Measurements from ENCODE around the gene SAP30L.

Gene SAP30L

GRCh38 chr5:154445422-154446194 is at the start of gene SAP30L:
SAP30L (plus strand) TSS chr5:154445997; CDS start chr5:154446605, 608 bp downstream.
- H3K4me3 Mint-ChIP-seq = peak within 1 kb of the TSS; percentile 97
- H3K9me3 Mint-ChIP-seq = no peaks in the 10 kb centered on the region
- peaks cover 50% of the 10 kb centered on the region for H3K4me1 Mint-ChIP-seq
- ATAC-seq = peak; percentile 98
- peak within 1 kb of the TSS; percentile 89 for H3K27ac Mint-ChIP-seq
- H3K36me3 Mint-ChIP-seq = peaks cover 24% of the 10 kb centered on the region
- no peaks in the 10 kb centered on the region for H3K27me3 Mint-ChIP-seq

DNA sequence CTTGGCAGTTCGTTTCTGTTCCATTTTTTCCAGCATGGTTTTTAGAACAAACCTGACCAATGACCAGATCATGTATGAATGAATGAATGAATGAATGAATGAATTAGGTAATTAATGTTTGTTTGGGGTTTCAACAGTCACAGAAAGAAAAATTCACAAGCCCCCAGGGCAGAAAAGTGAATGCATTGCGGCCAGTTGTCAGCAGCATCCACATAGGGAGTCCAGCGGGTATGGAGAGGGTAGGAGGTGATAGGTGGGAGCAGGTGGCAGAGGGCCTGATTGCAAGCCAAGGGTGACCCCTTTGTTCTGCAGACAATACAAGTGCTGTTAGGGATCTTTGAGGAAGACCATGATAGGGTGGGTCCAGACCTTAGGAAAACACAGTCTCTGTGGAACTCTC is 49.7 kb upstream of the SAP30L start:
- H3K9me3 Mint-ChIP-seq = no peaks in the 10 kb centered on the region
- peaks cover 29% of the 10 kb centered on the region for H3K4me1 Mint-ChIP-seq
- H3K4me3 Mint-ChIP-seq = no peak overlapping the region
- peak overlapping the region; percentile 9 for H3K27ac Mint-ChIP-seq
- no peak for ATAC-seq
- peaks cover 36% of the 10 kb centered on the region for H3K36me3 Mint-ChIP-seq
- no peaks in the 10 kb centered on the region for H3K27me3 Mint-ChIP-seq

- H3K4me1 Mint-ChIP-seq = peaks cover 29% of the 10 kb centered on the region
- no peak overlapping the region for H3K27ac Mint-ChIP-seq
These were observed 48.0 kb upstream of the SAP30L start for GRCh38 chr5:154397652-154398406.

DNA sequence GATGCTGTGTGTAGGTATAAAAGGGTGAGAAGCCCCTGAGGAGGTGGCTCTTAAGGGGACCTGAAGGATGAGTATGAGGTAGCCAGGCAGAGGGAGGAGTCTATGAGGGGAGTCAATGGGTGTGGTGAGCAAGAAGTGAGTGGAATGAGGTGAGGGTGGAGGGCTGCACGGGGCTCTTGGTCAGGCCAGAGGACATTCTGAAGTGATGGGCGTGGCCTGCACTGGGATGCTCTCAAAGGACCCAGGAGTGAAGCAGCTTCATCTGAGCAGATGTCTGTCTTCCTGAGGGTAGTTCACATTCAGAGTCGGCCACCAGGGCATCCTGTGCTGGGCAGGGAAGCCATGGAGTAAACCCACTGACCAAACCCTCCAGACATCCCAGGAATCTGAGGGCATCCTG is 45.1 kb upstream of the SAP30L start:
- Mint-ChIP-seq H3K27ac (no peak overlapping the region), H3K36me3 (peaks cover 11% of the 10 kb centered on the region), H3K4me3 (no peak overlapping the region), H3K27me3 (no peaks in the 10 kb centered on the region), H3K9me3 (no peaks in the 10 kb centered on the region), H3K4me1 (peaks cover 26% of the 10 kb centered on the region)
- ATAC-seq = no peak

More at GRCh38 chr5:154397652-154398406, 48.0 kb upstream of the SAP30L start:
- no peak for ATAC-seq
- H3K4me3 Mint-ChIP-seq = no peak overlapping the region
- no peaks in the 10 kb centered on the region for H3K9me3 Mint-ChIP-seq
- H3K36me3 Mint-ChIP-seq = peaks cover 30% of the 10 kb centered on the region
- no peaks in the 10 kb centered on the region for H3K27me3 Mint-ChIP-seq

GRCh38 chr5:154401355-154401754 is 44.4 kb upstream of the SAP30L start:
- H3K4me3 Mint-ChIP-seq = no peak overlapping the region
- H3K9me3 Mint-ChIP-seq = no peaks in the 10 kb centered on the region
- H3K4me1 Mint-ChIP-seq = peaks cover 20% of the 10 kb centered on the region
- peaks cover 11% of the 10 kb centered on the region for H3K36me3 Mint-ChIP-seq
- no peak for ATAC-seq
- H3K27me3 Mint-ChIP-seq = no peaks in the 10 kb centered on the region
- H3K27ac Mint-ChIP-seq = no peak overlapping the region

DNA sequence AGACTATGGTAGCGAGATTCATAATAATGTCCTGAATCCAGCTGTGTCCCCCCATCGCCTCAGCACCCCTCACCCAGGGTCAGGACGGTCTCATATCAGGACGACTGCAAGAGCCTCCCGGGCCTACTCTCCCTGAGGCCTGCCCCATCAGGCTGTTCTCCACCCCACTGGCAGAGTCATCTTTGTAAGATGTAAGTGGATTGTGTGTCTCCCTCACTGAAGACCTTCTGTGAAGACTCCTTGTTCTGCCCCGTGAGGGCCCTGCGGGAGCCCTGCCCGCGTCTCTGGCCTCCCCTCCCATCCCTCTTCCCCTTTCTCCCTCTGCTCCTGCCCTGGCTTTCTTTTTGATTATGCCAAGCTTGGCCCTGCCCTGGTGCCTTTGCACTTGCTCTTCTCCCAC is 43.9 kb upstream of the SAP30L start:
- ATAC-seq = no peak
- no peaks in the 10 kb centered on the region for H3K9me3 Mint-ChIP-seq
- peaks cover 19% of the 10 kb centered on the region for H3K4me1 Mint-ChIP-seq
- H3K27ac Mint-ChIP-seq = no peak overlapping the region
- no peak overlapping the region for H3K4me3 Mint-ChIP-seq
- peaks cover 14% of the 10 kb centered on the region for H3K36me3 Mint-ChIP-seq
- no peaks in the 10 kb centered on the region for H3K27me3 Mint-ChIP-seq

DNA sequence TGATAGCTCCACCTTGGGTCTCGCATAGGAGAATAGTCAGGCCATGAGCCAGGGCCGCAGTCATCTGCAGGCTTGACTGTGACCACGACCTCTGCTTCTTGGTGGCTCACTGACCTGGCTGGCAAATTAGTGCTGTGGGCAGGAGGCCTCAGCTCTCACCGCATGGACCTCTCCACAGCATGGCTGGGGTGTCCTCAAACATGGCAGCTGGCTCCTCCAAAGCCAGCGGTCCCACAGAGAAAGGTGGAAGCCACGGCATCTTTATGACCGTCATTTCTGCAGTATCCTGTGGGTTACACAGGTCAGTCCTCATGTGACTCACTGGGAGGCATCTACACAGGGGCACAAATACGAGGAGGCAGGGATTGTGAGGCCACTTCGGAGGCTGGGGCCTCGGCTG is 43.2 kb upstream of the SAP30L start:
- Mint-ChIP-seq H3K9me3 (no peaks in the 10 kb centered on the region), H3K27me3 (no peaks in the 10 kb centered on the region), H3K4me3 (no peak overlapping the region), H3K36me3 (peaks cover 16% of the 10 kb centered on the region), H3K27ac (no peak overlapping the region), H3K4me1 (peaks cover 19% of the 10 kb centered on the region)
- ATAC-seq = no peak

GRCh38 chr5:154403234-154403633 is 42.6 kb upstream of the SAP30L start:
- peaks cover 16% of the 10 kb centered on the region for H3K36me3 Mint-ChIP-seq
- H3K27me3 Mint-ChIP-seq = no peaks in the 10 kb centered on the region
- H3K27ac Mint-ChIP-seq = no peak overlapping the region
- no peaks in the 10 kb centered on the region for H3K9me3 Mint-ChIP-seq
- H3K4me3 Mint-ChIP-seq = no peak overlapping the region
- peak; percentile 28 for ATAC-seq
- peaks cover 19% of the 10 kb centered on the region for H3K4me1 Mint-ChIP-seq

DNA sequence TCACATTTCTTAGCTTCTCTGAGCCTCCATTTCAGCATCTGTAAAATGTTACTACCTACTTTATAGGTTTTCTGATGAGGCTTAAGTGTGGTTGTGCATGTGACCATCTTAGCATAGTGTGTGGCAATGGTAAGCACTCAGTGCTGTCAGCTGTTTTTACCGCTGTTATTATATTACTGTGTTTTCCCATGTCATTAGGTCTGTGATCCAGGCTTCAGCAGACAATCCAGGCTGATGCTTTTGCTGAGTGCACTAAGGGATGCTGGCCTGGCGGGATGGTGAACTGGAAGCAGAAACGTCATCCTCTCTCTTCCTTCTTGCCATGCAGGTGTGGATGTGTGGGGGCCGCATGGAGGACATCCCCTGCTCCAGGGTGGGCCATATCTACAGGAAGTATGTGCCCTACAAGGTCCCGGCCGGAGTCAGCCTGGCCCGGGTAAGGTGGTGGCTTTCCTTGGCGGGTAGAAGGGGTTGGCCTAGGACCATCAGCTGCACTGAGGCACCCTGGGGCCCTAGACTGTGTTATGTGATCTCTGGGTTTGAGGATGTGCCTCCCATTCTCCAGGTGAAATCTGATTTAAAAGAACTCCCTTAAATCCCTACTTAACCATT is 41.9 kb upstream of the SAP30L start:
- Mint-ChIP-seq H3K9me3 (no peaks in the 10 kb centered on the region), H3K27me3 (no peaks in the 10 kb centered on the region), H3K4me3 (no peak overlapping the region), H3K36me3 (peaks cover 16% of the 10 kb centered on the region), H3K27ac (peak overlapping the region; percentile 65), H3K4me1 (peaks cover 19% of the 10 kb centered on the region)
- ATAC-seq = no peak

DNA sequence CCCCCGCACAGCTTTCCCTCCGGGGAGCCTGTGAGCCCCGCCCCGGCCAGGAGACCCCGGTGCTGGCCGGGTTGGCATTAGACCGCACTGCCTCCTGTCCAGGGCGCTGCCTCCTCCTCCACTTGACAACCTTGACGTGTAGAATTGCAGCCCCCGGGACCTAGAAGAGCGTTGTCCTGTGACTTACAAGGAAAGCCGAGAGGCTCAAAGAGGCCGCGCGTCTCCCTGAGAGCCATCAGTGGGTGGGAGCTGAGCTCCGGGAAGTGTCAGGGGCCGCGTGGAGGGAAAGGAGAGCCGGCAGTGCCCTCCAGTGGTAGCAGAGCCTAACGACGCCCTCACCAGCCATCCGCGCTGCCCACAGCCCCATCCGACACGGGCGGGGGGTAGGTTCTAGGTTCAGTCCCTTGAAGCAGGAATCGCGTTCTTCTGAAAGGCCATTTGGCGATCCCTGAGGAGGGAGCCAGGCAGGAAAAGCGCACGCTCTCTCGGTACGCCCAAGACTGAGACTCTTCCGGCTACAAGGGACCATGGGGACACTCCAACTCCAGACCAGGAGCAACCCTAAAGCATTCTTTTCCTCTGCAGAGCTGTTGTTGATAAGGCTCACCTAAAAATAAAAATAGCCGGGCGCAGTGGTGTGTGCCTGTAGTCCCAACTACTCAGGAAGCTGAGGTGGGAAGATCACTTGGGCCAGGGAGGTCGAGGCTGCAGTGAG is 40.6 kb upstream of the SAP30L start:
- Mint-ChIP-seq H3K9me3 (no peaks in the 10 kb centered on the region), H3K27me3 (no peaks in the 10 kb centered on the region), H3K4me3 (peak overlapping the region; percentile 71), H3K27ac (peak overlapping the region; percentile 65), H3K36me3 (peaks cover 16% of the 10 kb centered on the region), H3K4me1 (peaks cover 19% of the 10 kb centered on the region)
- ATAC-seq = peak; percentile 90

- ATAC-seq = no peak
- peaks cover 24% of the 10 kb centered on the region for H3K36me3 Mint-ChIP-seq
- H3K4me3 Mint-ChIP-seq = no peak overlapping the region
- H3K4me1 Mint-ChIP-seq = peaks cover 19% of the 10 kb centered on the region
- H3K9me3 Mint-ChIP-seq = no peaks in the 10 kb centered on the region
- H3K27ac Mint-ChIP-seq = no peak overlapping the region
- H3K27me3 Mint-ChIP-seq = no peaks in the 10 kb centered on the region
These were observed 39.6 kb upstream of the SAP30L start for GRCh38 chr5:154406231-154406630.

- Mint-ChIP-seq H3K27ac (peak overlapping the region; percentile 30), H3K4me3 (no peak overlapping the region), H3K9me3 (no peaks in the 10 kb centered on the region), H3K27me3 (no peaks in the 10 kb centered on the region), H3K36me3 (peaks cover 26% of the 10 kb centered on the region), H3K4me1 (peaks cover 19% of the 10 kb centered on the region)
- no peak for ATAC-seq
These were observed 39.0 kb upstream of the SAP30L start for GRCh38 chr5:154406826-154407225.

- no peak overlapping the region for H3K27ac Mint-ChIP-seq
These were observed 37.0 kb upstream of the SAP30L start for GRCh38 chr5:154408811-154409210.

DNA sequence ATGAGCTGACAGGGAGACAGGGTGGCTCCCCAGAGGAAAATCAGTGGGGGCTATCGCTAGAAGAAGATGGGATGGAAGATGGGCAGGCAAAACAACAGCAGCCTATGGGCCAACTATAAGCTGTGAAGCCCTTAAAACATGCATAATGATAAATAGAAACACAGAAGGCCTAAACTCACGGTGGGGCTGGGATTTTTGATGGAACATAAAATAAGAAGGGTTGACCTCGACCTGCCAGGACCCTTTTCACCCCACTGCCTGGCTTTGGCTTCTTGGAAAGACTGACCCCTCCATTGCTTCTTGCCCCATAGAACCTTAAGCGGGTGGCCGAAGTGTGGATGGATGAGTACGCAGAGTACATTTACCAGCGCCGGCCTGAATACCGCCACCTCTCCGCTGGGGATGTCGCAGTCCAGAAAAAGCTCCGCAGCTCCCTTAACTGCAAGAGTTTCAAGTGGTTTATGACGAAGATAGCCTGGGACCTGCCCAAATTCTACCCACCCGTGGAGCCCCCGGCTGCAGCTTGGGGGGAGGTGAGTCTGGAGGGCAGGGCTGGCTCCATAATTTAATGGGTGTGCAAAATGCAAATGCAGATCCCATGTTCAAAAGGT is 36.5 kb upstream of the SAP30L start:
- H3K4me3 Mint-ChIP-seq = no peak overlapping the region
- no peak for ATAC-seq
- H3K27me3 Mint-ChIP-seq = no peaks in the 10 kb centered on the region
- H3K27ac Mint-ChIP-seq = no peak overlapping the region
- H3K4me1 Mint-ChIP-seq = peaks cover 17% of the 10 kb centered on the region
- H3K9me3 Mint-ChIP-seq = no peaks in the 10 kb centered on the region
- peaks cover 36% of the 10 kb centered on the region for H3K36me3 Mint-ChIP-seq

More at GRCh38 chr5:154408811-154409210, 37.0 kb upstream of the SAP30L start:
- Mint-ChIP-seq H3K9me3 (no peaks in the 10 kb centered on the region), H3K27me3 (no peaks in the 10 kb centered on the region), H3K4me3 (no peak overlapping the region), H3K36me3 (peaks cover 31% of the 10 kb centered on the region), H3K4me1 (peaks cover 19% of the 10 kb centered on the region)
- ATAC-seq = no peak

DNA sequence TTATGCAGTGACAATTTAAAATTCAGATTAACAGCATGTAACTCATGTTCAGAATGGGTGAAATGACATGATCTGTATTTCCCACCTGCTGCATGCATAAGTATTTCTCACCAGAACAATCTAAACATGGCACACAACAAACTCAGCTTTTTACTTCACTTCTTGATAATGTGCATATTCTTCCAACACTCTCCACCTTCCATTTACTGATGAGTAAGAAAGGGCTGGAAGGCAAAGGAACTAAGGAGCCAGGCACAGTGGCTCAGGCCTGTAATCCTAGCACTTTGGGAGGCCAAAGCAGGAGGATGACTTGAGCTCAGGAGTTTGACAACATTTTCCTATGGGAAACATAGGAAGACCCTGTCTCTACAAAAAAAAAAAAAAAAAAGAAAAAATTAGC is 35.8 kb upstream of the SAP30L start:
- Mint-ChIP-seq H3K27ac (no peak overlapping the region), H3K36me3 (peaks cover 43% of the 10 kb centered on the region), H3K9me3 (no peaks in the 10 kb centered on the region), H3K27me3 (no peaks in the 10 kb centered on the region), H3K4me1 (peaks cover 13% of the 10 kb centered on the region), H3K4me3 (no peak overlapping the region)
- ATAC-seq = no peak

Data from stimulated activated memory B cell treated with anti-CD40 and anti-IgM and Interleukin-4, amounts not matched to agents 10 μg/mL and 1 μg/mL and 100 μg/mL, for 72 hours (primary cell).